ENCODE measurements around the gene LMX1A. TPM values are rescaled to one million over a fixed set of nuclear protein-coding genes. Genes with fewer than 3 reads are reported as not detected.

Gene LMX1A
- total RNA-seq, 1 donor from 2014 or later = not detected

GRCh38 chr1:165281207-165281901 is 75.2 kb downstream of the LMX1A start:
- no peaks in the 10 kb centered on the region for H3K9me3 Mint-ChIP-seq

GRCh38 chr1:165279882-165280281 is 76.6 kb downstream of the LMX1A start:
- no peak for TF ChIP-seq CTCF (conservative IDR thresholded peaks at IDR 0.05)
- Mint-ChIP-seq H3K9me3 (no peaks in the 10 kb centered on the region), H3K27me3 (ENCODE audit: low read depth) (peaks cover 87% of the 10 kb centered on the region), H3K36me3 (ENCODE audit: low read depth) (no peaks in the 10 kb centered on the region), H3K4me3 (no peak overlapping the region), H3K27ac (ENCODE audit: unreplicated experiment) (no peak overlapping the region), H3K4me1 (peaks cover 14% of the 10 kb centered on the region)
- no peak for DNase-seq (ENCODE audit: low read depth, low spot score)

More at GRCh38 chr1:165281207-165281901, 75.2 kb downstream of the LMX1A start:
- Mint-ChIP-seq H3K4me3 (no peak overlapping the region), H3K27me3 (ENCODE audit: low read depth) (peaks cover 85% of the 10 kb centered on the region), H3K36me3 (ENCODE audit: low read depth) (no peaks in the 10 kb centered on the region), H3K4me1 (peaks cover 3% of the 10 kb centered on the region), H3K27ac (ENCODE audit: unreplicated experiment) (no peak overlapping the region)
- no peak for TF ChIP-seq CTCF (conservative IDR thresholded peaks at IDR 0.05)
- DNase-seq (ENCODE audit: low read depth, low spot score) = no peak

- Mint-ChIP-seq H3K27ac (ENCODE audit: unreplicated experiment) (no peak overlapping the region), H3K4me1 (peaks cover 14% of the 10 kb centered on the region), H3K36me3 (ENCODE audit: low read depth) (no peaks in the 10 kb centered on the region), H3K9me3 (no peaks in the 10 kb centered on the region), H3K27me3 (ENCODE audit: low read depth) (peaks cover 74% of the 10 kb centered on the region), H3K4me3 (no peak overlapping the region)
- DNase-seq (ENCODE audit: low read depth, low spot score) = no peak
- no peak for TF ChIP-seq CTCF (conservative IDR thresholded peaks at IDR 0.05)
Measured at GRCh38 chr1:165276314-165276713, 80.2 kb downstream of the LMX1A start.

- Mint-ChIP-seq H3K4me1 (no peaks in the 10 kb centered on the region), H3K9me3 (peaks cover 7% of the 10 kb centered on the region), H3K36me3 (ENCODE audit: low read depth) (no peaks in the 10 kb centered on the region), H3K27ac (ENCODE audit: unreplicated experiment) (no peak overlapping the region), H3K27me3 (ENCODE audit: low read depth) (peaks cover 45% of the 10 kb centered on the region), H3K4me3 (no peak overlapping the region)
- DNase-seq (ENCODE audit: low read depth, low spot score) = no peak
- TF ChIP-seq CTCF (conservative IDR thresholded peaks at IDR 0.05) = no peak
Measured at GRCh38 chr1:165265196-165265838, 91.2 kb downstream of the LMX1A start.

- Mint-ChIP-seq H3K36me3 (ENCODE audit: low read depth) (no peaks in the 10 kb centered on the region), H3K4me1 (no peaks in the 10 kb centered on the region), H3K27me3 (ENCODE audit: low read depth) (peaks cover 61% of the 10 kb centered on the region), H3K9me3 (peaks cover 8% of the 10 kb centered on the region), H3K4me3 (no peak overlapping the region), H3K27ac (ENCODE audit: unreplicated experiment) (no peak overlapping the region)
- no peak for TF ChIP-seq CTCF (conservative IDR thresholded peaks at IDR 0.05)
- no peak for DNase-seq (ENCODE audit: low read depth, low spot score)
Measured at GRCh38 chr1:165259706-165260428, 96.6 kb downstream of the LMX1A start.
